Measurements from ENCODE around the gene MSMB.

MSMB gene

DNA sequence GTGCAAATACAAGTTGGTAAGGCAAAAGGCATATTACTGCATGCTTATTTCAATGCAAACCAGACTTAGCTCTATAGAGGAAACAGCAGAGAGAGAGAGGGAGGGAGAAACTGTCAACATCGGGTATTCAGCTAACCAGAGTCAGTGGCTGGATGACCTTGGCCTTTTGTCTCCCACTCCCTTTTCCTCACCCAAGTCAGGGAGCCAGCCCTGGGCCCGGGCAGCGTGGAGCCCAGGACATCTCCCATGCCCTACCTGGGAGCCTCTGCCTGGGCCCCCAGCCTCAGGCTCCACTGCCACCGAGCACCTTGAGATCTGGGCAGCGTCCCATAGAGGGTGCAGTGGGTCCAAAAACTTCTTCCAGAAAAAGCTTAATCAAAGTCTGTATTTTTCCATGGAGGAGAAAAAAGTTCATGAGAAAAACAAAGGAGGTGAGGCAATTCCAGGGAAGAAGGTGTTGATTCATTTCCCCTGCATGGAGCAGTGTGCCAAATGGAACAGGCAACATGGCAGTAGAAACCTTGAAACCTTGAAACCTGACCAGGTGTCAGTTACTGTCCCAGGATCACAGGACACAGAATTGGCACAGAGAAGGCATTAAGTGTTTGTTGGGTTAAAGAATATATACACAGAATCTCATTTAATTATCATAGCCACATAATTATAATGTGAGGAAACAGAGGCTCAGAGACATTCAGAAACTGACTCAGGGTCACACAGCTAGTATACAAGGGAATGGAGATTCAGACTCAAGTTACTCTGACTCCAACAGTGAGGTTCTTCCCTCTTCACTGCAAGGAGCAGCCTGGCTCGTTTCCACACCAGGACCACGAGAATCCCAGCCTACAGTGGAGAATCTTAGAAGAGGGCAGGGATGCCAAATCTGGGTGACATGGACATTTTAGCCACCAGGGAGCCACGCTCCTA lies 9.9 kb downstream of the MSMB start:
- peak overlapping the region; percentile 34 for H4K91ac ChIP-seq (ENCODE audit: low read depth, low read length)
- H3K79me2 ChIP-seq (ENCODE audit: control insufficient read depth, insufficient read depth, low read length, poor library complexity), result no peaks in the 10 kb centered on the region
- H2BK5ac ChIP-seq (ENCODE audit: low read depth, low read length, poor library complexity), result peak overlapping the region; percentile 72
- H3K18ac ChIP-seq (ENCODE audit: low read length), result peak overlapping the region; percentile 29
- no peak overlapping the region for H3K4me3 ChIP-seq (ENCODE audit: low read depth, low read length)
- no peak overlapping the region for H4K12ac ChIP-seq (ENCODE audit: low read depth, low read length)
- H3K9ac ChIP-seq (ENCODE audit: low read length), result no peak overlapping the region
- H3K4ac ChIP-seq (ENCODE audit: low read depth, low read length), result peak overlapping the region; percentile 25
- no peak overlapping the region for H3K27ac ChIP-seq (ENCODE audit: low read depth, low read length)
- peaks cover 5 to 7% of the 10 kb centered on the region in 2 experiments for H3K4me1 ChIP-seq (ENCODE audit: control insufficient read depth in 1 of 2, insufficient read depth in 2 of 2, low read length in 2 of 2)
- H3K4me2 ChIP-seq (ENCODE audit: low read length), result no peak overlapping the region
- no peak overlapping the region for H3K23ac ChIP-seq (ENCODE audit: low read length)
- no CpG with 5 or more reads among the region's 8 CpGs for whole genome bisulfite sequencing (ENCODE audit: extremely low coverage, insufficient coverage, insufficient read length)
- peak overlapping the region; percentile 48 for H4K8ac ChIP-seq (ENCODE audit: low read depth, low read length)
- no peaks in the 10 kb centered on the region for H3K36me3 ChIP-seq (ENCODE audit: control insufficient read depth in 1 of 2, insufficient read depth in 2 of 2, low read length in 2 of 2)
- peaks cover 6% of the 10 kb centered on the region for H3K79me1 ChIP-seq (ENCODE audit: low read length)
- no peak for DNase-seq
- no peak overlapping the region for H2AFZ ChIP-seq (ENCODE audit: insufficient read depth, low read length, poor library complexity)
- H2BK12ac ChIP-seq (ENCODE audit: low read length), result peak overlapping the region; percentile 88
- no peaks in the 10 kb centered on the region for H3K9me3 ChIP-seq (ENCODE audit: insufficient read depth, low read depth, low read length)
- no peak overlapping the region for H3K14ac ChIP-seq (ENCODE audit: low read length)
- no peaks in the 10 kb centered on the region for H3K27me3 ChIP-seq (ENCODE audit: insufficient read depth, low read length)
- H2BK120ac ChIP-seq (ENCODE audit: insufficient read depth, low read length, poor library complexity), result peak overlapping the region; percentile 58
- H2AK5ac ChIP-seq (ENCODE audit: low read length), result peak overlapping the region; percentile 40

DNA sequence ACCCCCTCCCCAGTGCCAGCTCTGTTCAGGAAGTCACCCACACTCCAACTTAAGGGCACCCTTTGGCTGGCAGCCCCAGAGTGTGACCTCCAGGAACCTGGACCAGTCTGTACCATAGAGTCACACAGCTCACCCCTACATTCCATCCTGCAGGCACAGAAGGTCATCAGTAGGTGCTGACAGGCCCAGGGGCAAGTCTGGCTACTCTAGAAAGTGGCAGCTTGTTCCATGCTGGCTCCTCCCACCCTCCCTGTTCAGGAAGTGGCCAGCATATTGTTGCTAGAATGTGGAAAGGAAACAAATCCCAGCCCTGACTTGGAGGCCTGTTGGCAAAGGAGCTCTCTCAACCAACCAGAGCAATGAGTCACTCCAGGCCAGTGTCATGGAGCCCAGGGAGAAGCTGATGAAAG lies 12.5 kb downstream of the MSMB start:
- Histone ChIP-seq H2BK5ac (ENCODE audit: low read depth, low read length, poor library complexity) (no peak overlapping the region), H3K79me1 (ENCODE audit: low read length) (peaks cover 12% of the 10 kb centered on the region), H3K36me3 (ENCODE audit: control insufficient read depth in 1 of 2, insufficient read depth in 2 of 2, low read length in 2 of 2) (no peaks in the 10 kb centered on the region)

DNA sequence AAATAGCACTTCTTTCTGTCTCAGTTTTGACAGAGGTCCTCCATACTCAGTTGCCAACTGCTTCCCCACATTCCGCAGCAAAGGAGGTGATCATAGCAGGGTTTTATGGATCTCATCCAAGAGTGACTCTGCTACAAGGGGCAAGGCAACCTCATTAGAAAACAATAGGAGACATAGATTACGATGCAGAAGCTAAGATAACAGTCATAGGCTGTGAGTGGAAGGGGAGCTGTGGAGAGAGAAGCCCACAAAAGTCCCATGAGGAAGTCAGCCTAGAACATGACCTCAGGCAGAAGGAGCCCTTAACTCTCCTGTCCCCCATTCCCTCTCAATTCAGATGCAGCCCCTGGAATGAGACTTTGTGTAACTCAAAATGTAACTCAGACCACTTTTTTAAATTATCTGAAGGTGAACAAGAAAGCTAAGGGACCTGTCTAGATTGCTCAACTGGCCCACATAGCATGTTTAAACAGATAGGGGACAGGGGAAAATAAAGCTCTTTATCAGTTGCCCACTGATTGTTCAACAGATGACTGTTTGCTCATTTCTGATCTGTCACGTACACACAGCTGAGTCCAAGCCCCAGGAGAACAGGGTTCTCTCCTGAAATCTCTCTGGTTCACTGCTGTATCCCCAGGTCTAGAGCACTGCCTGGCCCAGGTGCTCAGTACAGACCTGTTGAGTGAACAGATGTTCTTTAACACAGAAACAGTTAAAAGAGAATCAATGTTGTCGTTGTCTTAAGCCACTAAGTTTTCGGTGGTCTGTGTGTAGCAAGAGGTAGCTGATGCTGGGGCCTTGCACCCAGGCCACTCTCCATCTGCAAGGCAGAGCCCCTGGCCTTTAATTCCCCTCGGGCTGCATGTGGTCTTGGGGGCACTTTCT lies 14.2 kb downstream of the MSMB start:
- no peak overlapping the region for H4K12ac ChIP-seq (ENCODE audit: low read depth, low read length)
- H2AK5ac ChIP-seq (ENCODE audit: low read length), result no peak overlapping the region
- H3K79me2 ChIP-seq (ENCODE audit: control insufficient read depth, insufficient read depth, low read length, poor library complexity), result peaks cover 7% of the 10 kb centered on the region
- H3K4me2 ChIP-seq (ENCODE audit: low read length), result no peak overlapping the region
- WGBS (ENCODE audit: extremely low coverage, insufficient coverage, insufficient read length), result no CpG with 5 or more reads among the region's 6 CpGs
- H3K4me3 ChIP-seq (ENCODE audit: low read depth, low read length), result no peak overlapping the region
- H2BK120ac ChIP-seq (ENCODE audit: insufficient read depth, low read length, poor library complexity), result peak overlapping the region; percentile 44
- no peak overlapping the region for H3K23ac ChIP-seq (ENCODE audit: low read length)
- H3K27me3 ChIP-seq (ENCODE audit: insufficient read depth, low read length), result no peaks in the 10 kb centered on the region
- DNase-seq, result peak; percentile 52 to 74
- H3K9ac ChIP-seq (ENCODE audit: low read length), result no peak overlapping the region
- H2BK5ac ChIP-seq (ENCODE audit: low read depth, low read length, poor library complexity), result no peak overlapping the region
- no peak overlapping the region for H3K18ac ChIP-seq (ENCODE audit: low read length)
- no peaks in the 10 kb centered on the region for H3K36me3 ChIP-seq (ENCODE audit: control insufficient read depth in 1 of 2, insufficient read depth in 2 of 2, low read length in 2 of 2)
- no peak overlapping the region for H3K14ac ChIP-seq (ENCODE audit: low read length)
- peaks cover 5 to 7% of the 10 kb centered on the region in 2 experiments for H3K4me1 ChIP-seq (ENCODE audit: control insufficient read depth in 1 of 2, insufficient read depth in 2 of 2, low read length in 2 of 2)
- peaks cover 12% of the 10 kb centered on the region for H3K79me1 ChIP-seq (ENCODE audit: low read length)
- H2AFZ ChIP-seq (ENCODE audit: insufficient read depth, low read length, poor library complexity), result peak overlapping the region; percentile 23
- H3K27ac ChIP-seq (ENCODE audit: low read depth, low read length), result no peak overlapping the region
- H3K9me3 ChIP-seq (ENCODE audit: insufficient read depth, low read depth, low read length), result no peaks in the 10 kb centered on the region
- peak overlapping the region; percentile 46 for H4K8ac ChIP-seq (ENCODE audit: low read depth, low read length)
- H2BK12ac ChIP-seq (ENCODE audit: low read length), result peak overlapping the region; percentile 69
- H3K4ac ChIP-seq (ENCODE audit: low read depth, low read length), result no peak overlapping the region
- H4K91ac ChIP-seq (ENCODE audit: low read depth, low read length), result peak overlapping the region; percentile 19

More for the DNA sequence above, 12.5 kb downstream of the MSMB start:
- H3K27me3 ChIP-seq (ENCODE audit: insufficient read depth, low read length), result no peaks in the 10 kb centered on the region
- peak overlapping the region; percentile 7 for H3K18ac ChIP-seq (ENCODE audit: low read length)
- no peak overlapping the region for H3K9ac ChIP-seq (ENCODE audit: low read length)
- no peak overlapping the region for H3K4ac ChIP-seq (ENCODE audit: low read depth, low read length)
- peak overlapping the region; percentile 47 for H2BK12ac ChIP-seq (ENCODE audit: low read length)
- peak; percentile 68 to 82 for DNase-seq
- peaks cover 5 to 7% of the 10 kb centered on the region in 2 experiments for H3K4me1 ChIP-seq (ENCODE audit: control insufficient read depth in 1 of 2, insufficient read depth in 2 of 2, low read length in 2 of 2)
- H2BK120ac ChIP-seq (ENCODE audit: insufficient read depth, low read length, poor library complexity), result peak overlapping the region; percentile 26
- H4K12ac ChIP-seq (ENCODE audit: low read depth, low read length), result no peak overlapping the region
- H3K79me2 ChIP-seq (ENCODE audit: control insufficient read depth, insufficient read depth, low read length, poor library complexity), result peaks cover 6% of the 10 kb centered on the region
- H2AFZ ChIP-seq (ENCODE audit: insufficient read depth, low read length, poor library complexity), result no peak overlapping the region
- peak overlapping the region; percentile 25 for H4K91ac ChIP-seq (ENCODE audit: low read depth, low read length)
- peak overlapping the region; percentile 59 for H2AK5ac ChIP-seq (ENCODE audit: low read length)
- no peak overlapping the region for H3K4me2 ChIP-seq (ENCODE audit: low read length)
- no peak overlapping the region for H3K23ac ChIP-seq (ENCODE audit: low read length)
- H3K14ac ChIP-seq (ENCODE audit: low read length), result no peak overlapping the region
- peak overlapping the region; percentile 54 for H3K27ac ChIP-seq (ENCODE audit: low read depth, low read length)
- peak overlapping the region; percentile 77 for H4K8ac ChIP-seq (ENCODE audit: low read depth, low read length)
- H3K9me3 ChIP-seq (ENCODE audit: insufficient read depth, low read depth, low read length), result no peaks in the 10 kb centered on the region
- H3K4me3 ChIP-seq (ENCODE audit: low read depth, low read length), result no peak overlapping the region

All from trophoblast cell (in vitro differentiated cells and primary cell).